Neural crest cell (in vitro differentiated cells): ENCODE data around the gene LTBP1. TPM values are rescaled to one million over a fixed set of nuclear protein-coding genes. Genes with fewer than 3 reads are reported as not detected.

Experiments
- DNase-seq: peaks from one replicate; pipeline ENCODE4 v3.0.0; 2021; ENCODE audit warnings: low read depth, mixed read lengths, low spot score
- H3K27ac Mint-ChIP-seq: one replicate; pipeline ENCODE4 v1.8.0; 2021; ENCODE audit warnings: mild to moderate bottlenecking, mixed read lengths; ENCODE audit not compliant: unreplicated experiment
- H3K27me3 Mint-ChIP-seq: 2 replicates; pipeline ENCODE4 v1.8.0; 2021; ENCODE audit warnings: low read depth, mild to moderate bottlenecking, mixed read lengths
- H3K36me3 Mint-ChIP-seq: 2 replicates; pipeline ENCODE4 v1.8.0; 2021; ENCODE audit warnings: low read depth, mild to moderate bottlenecking, mixed read lengths
- H3K4me1 Mint-ChIP-seq: 2 replicates; pipeline ENCODE4 v1.8.0; 2021; ENCODE audit warnings: mixed read lengths
- H3K4me3 Mint-ChIP-seq: one replicate; pipeline ENCODE4 v1.8.0; 2021; ENCODE audit warnings: mild to moderate bottlenecking, mixed read lengths
- H3K9me3 Mint-ChIP-seq: 2 replicates; pipeline ENCODE4 v1.8.0; 2021; ENCODE audit warnings: mixed read lengths
- total RNA-seq: library from RNA; stranded (reverse); gene quantifications from 2 replicates; pipeline ENCODE4 v1.2.1, GENCODE V29; 2021
- TF ChIP-seq, protein P1 (sequence below): fragments of 200-600 bp; sonication (generic); conservative IDR thresholded peaks from 2 replicates; pipeline ENCODE4 v1.5.0; 2021; ENCODE audit warnings: antibody characterized with exemption, mild to moderate bottlenecking

The LTBP1 gene
- total RNA-seq, 1 donor from 2014 or later = 30.2 TPM

- TF ChIP-seq, protein P1, sequence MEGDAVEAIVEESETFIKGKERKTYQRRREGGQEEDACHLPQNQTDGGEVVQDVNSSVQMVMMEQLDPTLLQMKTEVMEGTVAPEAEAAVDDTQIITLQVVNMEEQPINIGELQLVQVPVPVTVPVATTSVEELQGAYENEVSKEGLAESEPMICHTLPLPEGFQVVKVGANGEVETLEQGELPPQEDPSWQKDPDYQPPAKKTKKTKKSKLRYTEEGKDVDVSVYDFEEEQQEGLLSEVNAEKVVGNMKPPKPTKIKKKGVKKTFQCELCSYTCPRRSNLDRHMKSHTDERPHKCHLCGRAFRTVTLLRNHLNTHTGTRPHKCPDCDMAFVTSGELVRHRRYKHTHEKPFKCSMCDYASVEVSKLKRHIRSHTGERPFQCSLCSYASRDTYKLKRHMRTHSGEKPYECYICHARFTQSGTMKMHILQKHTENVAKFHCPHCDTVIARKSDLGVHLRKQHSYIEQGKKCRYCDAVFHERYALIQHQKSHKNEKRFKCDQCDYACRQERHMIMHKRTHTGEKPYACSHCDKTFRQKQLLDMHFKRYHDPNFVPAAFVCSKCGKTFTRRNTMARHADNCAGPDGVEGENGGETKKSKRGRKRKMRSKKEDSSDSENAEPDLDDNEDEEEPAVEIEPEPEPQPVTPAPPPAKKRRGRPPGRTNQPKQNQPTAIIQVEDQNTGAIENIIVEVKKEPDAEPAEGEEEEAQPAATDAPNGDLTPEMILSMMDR = no peak
- H3K36me3 Mint-ChIP-seq = no peaks in the 10 kb centered on the region
- no peaks in the 10 kb centered on the region for H3K27me3 Mint-ChIP-seq
- H3K4me1 Mint-ChIP-seq = no peaks in the 10 kb centered on the region
- DNase-seq = no peak
- H3K27ac Mint-ChIP-seq = no peak overlapping the region
- no peaks in the 10 kb centered on the region for H3K9me3 Mint-ChIP-seq
- H3K4me3 Mint-ChIP-seq = no peak overlapping the region
These were observed 7.5 kb downstream of the LTBP1 start for GRCh38 chr2:32954206-32954605.

- Mint-ChIP-seq H3K27ac (no peak overlapping the region), H3K36me3 (no peaks in the 10 kb centered on the region), H3K27me3 (no peaks in the 10 kb centered on the region), H3K4me1 (no peaks in the 10 kb centered on the region), H3K9me3 (no peaks in the 10 kb centered on the region), H3K4me3 (no peak overlapping the region)
- DNase-seq = no peak
- TF ChIP-seq, protein P1 = no peak
These were observed 12.1 kb downstream of the LTBP1 start for GRCh38 chr2:32958821-32959220.

DNA sequence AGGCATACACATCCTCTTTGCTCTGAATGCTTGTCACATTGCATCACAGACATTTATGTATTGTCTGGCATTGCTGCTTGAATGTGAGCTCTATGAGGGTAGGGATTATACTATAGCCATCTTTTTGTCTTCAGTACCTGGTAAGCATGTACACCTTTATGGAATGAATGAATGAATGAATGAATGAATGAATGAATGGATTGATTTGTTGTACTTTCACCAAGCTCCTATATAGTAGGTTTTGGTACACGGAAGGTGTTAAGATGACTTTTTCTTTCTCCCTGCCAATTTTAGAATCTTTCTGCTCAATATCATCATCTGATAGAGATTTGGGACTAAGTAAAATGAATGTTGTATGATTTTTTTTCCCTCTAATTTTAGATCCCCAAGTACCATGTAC, 13.5 kb downstream of the LTBP1 start:
- no peak for DNase-seq
- Mint-ChIP-seq H3K27ac (no peak overlapping the region), H3K27me3 (no peaks in the 10 kb centered on the region), H3K4me3 (no peak overlapping the region), H3K9me3 (peaks cover 1% of the 10 kb centered on the region), H3K36me3 (peaks cover 1% of the 10 kb centered on the region), H3K4me1 (no peaks in the 10 kb centered on the region)
- TF ChIP-seq, protein P1 = no peak

DNA sequence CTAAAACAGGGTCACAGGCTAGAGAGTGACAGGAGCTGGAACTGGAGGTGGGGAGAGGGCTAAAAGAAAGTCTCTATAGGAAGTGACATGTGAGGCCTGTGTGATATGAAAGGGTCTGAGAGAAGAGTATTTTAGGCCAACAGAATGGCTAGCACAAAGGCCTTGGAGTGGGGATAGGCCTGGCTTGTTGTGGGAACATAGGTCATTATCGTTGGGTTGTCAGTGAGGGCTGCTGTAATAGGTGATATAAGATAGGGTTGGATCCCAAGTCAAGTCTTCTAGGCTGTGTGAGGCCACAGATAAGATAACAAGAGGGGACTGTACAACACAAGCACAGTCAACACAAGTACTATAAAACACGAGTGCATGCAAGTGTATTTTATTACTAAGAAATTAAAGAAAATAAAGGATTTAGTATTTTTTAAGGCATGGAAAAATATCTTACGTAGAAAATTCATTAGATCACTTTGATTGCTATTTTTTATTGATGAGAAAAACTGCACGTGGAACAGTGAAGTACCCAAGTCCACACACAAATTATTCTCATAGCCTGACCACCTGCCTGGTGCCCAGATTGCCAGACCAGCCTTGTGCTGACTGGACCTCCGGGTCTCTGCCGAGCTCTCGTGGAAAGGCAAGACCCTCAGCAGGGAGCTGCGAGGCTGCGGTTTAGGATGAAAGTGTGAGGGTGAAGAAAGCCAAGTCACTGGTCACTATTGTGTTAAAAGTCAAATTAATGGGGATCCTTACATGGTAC, 14.1 kb downstream of the LTBP1 start:
- TF ChIP-seq, protein P1 = no peak
- peaks cover 5% of the 10 kb centered on the region for H3K9me3 Mint-ChIP-seq
- H3K27me3 Mint-ChIP-seq = no peaks in the 10 kb centered on the region
- H3K4me3 Mint-ChIP-seq = no peak overlapping the region
- no peaks in the 10 kb centered on the region for H3K4me1 Mint-ChIP-seq
- DNase-seq = no peak
- H3K36me3 Mint-ChIP-seq = peaks cover 5% of the 10 kb centered on the region
- no peak overlapping the region for H3K27ac Mint-ChIP-seq

- TF ChIP-seq, protein P1 = no peak
- Mint-ChIP-seq H3K27ac (no peak overlapping the region), H3K9me3 (peaks cover 5% of the 10 kb centered on the region), H3K36me3 (peaks cover 5% of the 10 kb centered on the region), H3K4me1 (no peaks in the 10 kb centered on the region), H3K27me3 (no peaks in the 10 kb centered on the region), H3K4me3 (no peak overlapping the region)
- no peak for DNase-seq
These were observed 15.9 kb downstream of the LTBP1 start for GRCh38 chr2:32962690-32963089.
